ENCODE measurements around the gene RBPJL.

DNA sequence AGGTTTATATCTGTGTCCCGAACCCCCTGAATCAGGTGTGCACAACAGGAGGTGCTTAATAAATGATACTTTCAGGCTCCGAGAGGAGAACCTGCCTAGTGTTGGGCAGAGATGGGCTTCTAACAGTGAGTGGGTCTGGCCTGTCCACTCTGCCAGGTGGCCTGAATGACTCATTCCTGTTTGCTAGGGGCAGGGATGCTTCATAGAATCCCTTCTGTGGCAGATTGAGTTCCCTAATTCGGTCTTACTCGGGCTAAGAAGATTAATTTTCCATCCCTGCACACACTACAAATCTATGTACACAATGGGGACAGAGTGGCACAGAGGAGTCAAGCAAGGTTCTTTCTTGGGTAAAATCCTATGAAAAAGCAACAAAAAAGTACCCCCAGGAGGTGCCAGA is 21.8 kb downstream of the RBPJL start:
- TF ChIP-seq POLR2AphosphoS5 (IDR thresholded peaks at IDR 0.05), result no peak
- TF ChIP-seq POLR2A (IDR thresholded peaks at IDR 0.05), result no peak
- TF ChIP-seq, protein P1, sequence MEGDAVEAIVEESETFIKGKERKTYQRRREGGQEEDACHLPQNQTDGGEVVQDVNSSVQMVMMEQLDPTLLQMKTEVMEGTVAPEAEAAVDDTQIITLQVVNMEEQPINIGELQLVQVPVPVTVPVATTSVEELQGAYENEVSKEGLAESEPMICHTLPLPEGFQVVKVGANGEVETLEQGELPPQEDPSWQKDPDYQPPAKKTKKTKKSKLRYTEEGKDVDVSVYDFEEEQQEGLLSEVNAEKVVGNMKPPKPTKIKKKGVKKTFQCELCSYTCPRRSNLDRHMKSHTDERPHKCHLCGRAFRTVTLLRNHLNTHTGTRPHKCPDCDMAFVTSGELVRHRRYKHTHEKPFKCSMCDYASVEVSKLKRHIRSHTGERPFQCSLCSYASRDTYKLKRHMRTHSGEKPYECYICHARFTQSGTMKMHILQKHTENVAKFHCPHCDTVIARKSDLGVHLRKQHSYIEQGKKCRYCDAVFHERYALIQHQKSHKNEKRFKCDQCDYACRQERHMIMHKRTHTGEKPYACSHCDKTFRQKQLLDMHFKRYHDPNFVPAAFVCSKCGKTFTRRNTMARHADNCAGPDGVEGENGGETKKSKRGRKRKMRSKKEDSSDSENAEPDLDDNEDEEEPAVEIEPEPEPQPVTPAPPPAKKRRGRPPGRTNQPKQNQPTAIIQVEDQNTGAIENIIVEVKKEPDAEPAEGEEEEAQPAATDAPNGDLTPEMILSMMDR (IDR thresholded peaks at IDR 0.05), result no peak
- TF ChIP-seq EP300 (IDR thresholded peaks at IDR 0.05; ENCODE audit: low read depth), result no peak
